GM18519 (cell line): ENCODE data around the gene TRMT2A.

ENCODE experiments used
- ATAC-seq: cut with Tn5 transposase; IDR thresholded peaks from one replicate; pipeline ENCODE4 v1.9.1; 2021; ENCODE audit warnings: mild to moderate bottlenecking, moderate library complexity; ENCODE audit not compliant: unreplicated experiment, low FRiP score

TRMT2A gene

DNA sequence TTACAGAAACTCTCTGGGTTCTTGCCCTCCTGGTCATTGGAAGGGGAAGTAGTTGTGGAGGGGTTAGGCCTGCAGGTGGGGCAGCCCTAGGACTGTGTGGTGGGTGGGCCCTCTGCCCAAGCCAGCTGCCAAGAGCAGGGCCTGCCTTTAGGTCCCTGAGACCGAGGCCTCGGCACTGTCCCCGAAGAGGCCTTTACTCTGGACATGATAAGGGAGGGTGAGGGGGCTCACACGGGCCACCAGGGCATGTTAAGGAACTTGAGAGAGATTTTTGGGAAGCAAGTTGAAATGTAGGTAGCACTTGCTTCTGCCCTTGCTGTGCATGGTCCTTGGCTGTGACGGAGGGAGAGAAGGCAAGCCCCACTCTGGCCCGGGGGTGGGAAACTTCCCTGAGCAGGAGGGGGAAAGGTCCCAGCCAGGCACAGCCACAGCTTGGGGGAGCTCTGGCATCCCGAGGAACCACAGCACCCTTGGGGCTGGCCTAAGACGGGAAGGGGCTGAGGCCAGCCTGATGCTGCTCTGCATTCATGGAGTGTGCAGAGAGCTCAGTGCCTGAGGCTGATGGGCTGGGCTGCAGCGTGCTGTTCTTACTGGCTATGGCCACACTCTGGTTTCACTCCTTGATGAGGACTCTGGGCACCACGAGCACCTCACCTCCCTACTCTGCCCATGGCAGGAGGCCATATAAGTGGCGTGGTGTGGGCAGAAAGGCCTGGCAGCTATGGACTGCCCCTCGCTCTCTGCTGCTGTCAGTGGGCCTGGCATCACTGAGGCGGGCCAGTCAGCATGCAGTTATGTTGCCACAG, 8.9 kb downstream of the TRMT2A start:
- ATAC-seq: no peak

GRCh38 chr22:20107471-20107901, 9.5 kb downstream of the TRMT2A start:
- ATAC-seq: no peak

- no peak for ATAC-seq
Observed at GRCh38 chr22:20106849-20107237, 10.2 kb downstream of the TRMT2A start.

GRCh38 chr22:20106205-20106848, 10.7 kb downstream of the TRMT2A start:
- no peak for ATAC-seq

- ATAC-seq: no peak
Observed at GRCh38 chr22:20105456-20106204, 11.4 kb downstream of the TRMT2A start.

DNA sequence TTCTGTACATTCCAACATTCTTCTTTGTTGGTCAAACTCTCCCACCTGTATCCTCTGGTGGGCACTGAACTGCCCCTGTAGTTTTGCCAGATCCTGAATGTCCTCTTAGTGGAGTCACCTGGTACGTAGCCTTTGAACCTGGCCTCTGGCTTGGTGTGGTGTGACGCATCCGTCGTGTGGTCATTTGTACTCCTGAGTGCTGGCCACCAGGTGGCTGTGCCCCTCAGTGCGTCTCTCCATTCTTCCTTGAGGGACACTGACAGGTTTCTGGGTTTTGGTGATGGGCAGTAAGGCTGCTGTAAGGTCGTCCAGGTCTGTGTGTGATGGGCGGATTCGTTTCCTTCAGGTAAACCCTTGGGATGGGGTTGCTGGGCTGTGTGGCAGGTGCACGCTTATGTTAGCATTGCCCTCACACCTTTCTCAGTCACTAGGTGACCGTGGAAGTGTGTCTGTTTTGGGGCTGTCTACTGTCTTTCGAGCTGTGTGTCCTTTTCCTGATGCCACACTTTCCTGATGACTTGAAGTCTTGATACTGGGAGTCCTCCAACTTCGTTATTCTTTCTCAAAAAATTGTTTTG, 14.7 kb downstream of the TRMT2A start:
- ATAC-seq: no peak

DNA sequence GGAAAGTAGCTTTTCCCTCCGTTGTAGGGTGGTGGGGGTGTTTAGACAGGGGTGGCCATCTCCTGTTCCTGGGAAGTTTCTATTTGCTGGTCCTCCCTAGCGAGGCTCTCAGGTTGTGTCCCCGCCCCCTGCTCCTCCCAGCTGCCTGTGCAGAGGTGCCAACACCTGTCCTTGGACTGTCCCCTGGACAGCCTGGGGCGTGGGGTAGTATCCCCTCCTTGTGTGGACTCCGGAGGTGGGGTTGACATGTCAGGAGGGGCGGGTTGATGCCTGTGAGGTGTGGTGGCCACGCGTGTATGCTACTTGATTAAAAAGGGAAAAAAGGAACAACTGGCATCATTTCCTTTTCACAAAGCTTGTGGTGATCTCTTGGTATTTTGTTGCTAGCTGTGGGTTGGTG, 15.4 kb downstream of the TRMT2A start:
- no peak for ATAC-seq

GRCh38 chr22:20099099-20099711, 17.8 kb downstream of the TRMT2A start:
- no peak for ATAC-seq

- ATAC-seq: no peak
Observed at GRCh38 chr22:20096574-20097420, 20.2 kb downstream of the TRMT2A start.

- no peak for ATAC-seq
Observed at GRCh38 chr22:20095521-20095920, 21.5 kb downstream of the TRMT2A start.

GRCh38 chr22:20094197-20094807, 22.7 kb downstream of the TRMT2A start:
- no peak for ATAC-seq

GRCh38 chr22:20093418-20094196, 23.4 kb downstream of the TRMT2A start:
- ATAC-seq: no peak

GRCh38 chr22:20092477-20092854, 24.6 kb downstream of the TRMT2A start:
- no peak for ATAC-seq

GRCh38 chr22:20091690-20092476, 25.1 kb downstream of the TRMT2A start:
- no peak for ATAC-seq

DNA sequence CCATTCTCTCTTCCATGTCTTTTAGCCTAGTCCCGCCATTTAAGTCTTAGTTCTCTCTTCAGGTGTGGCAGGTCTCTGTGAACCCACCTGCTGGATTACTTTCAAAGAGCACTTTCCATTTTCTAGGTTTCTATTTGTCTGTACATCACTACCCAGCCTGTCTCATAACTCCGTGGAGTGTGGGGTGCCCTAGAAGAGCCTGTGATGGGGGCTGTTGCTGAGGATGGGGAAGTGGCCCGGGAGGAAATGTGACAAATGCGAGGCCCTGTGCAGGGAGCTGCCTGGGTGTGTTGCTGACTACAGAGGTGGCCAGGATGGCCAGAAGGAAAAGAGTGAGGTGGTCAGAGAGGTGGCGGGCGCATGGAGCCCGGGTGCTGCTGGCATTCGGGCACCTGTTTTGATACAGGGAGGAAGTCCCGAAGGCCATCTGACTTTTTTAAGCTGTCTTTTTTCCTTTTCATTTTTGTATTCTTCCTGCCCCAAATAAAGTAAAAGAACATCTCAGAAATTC, 26.2 kb downstream of the TRMT2A start:
- ATAC-seq: no peak

DNA sequence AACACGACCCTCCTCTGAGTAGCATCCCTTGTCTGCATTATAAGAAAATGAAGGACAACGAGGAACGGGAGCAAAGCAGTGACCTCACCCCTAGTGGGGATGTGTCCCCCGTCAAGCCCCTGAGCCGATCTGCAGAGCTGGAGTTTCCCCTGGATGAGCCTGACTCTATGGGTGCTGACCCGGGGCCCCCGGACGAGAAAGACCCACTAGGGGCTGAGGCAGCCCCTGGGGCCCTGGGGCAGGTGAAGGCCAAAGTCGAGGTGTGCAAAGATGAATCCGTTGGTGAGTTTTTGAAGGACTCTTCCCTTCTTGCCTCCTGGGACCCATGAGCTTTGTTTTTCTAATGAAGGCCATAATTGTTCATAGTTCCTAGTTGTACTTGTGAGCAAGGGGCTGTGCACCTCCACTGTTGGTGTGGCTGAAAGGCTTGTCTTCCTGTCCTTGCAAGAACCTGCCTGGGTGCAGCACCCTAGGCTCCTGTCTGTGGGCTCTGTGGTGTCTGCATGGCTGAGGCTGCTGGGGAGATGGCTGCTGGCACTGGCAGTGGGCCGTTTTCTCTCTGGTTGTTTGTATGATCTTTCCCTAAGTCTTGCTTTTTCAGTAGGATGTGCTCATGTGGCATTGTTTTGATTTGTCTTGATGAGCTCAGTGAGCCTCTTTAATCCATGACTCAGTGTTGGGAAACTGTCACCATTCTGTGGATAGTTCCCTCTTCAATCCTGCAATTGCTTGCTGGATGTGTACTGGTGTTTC, 26.9 kb downstream of the TRMT2A start:
- ATAC-seq: no peak
